HG02642 (cell line): ENCODE results near the gene LNPEP.

Experiments used
- ATAC-seq: cut with Tn5 transposase; IDR thresholded peaks from one replicate; pipeline ENCODE4 v1.9.1; 2021; ENCODE audit warnings: mild to moderate bottlenecking; ENCODE audit not compliant: unreplicated experiment, poor library complexity

Gene LNPEP

DNA sequence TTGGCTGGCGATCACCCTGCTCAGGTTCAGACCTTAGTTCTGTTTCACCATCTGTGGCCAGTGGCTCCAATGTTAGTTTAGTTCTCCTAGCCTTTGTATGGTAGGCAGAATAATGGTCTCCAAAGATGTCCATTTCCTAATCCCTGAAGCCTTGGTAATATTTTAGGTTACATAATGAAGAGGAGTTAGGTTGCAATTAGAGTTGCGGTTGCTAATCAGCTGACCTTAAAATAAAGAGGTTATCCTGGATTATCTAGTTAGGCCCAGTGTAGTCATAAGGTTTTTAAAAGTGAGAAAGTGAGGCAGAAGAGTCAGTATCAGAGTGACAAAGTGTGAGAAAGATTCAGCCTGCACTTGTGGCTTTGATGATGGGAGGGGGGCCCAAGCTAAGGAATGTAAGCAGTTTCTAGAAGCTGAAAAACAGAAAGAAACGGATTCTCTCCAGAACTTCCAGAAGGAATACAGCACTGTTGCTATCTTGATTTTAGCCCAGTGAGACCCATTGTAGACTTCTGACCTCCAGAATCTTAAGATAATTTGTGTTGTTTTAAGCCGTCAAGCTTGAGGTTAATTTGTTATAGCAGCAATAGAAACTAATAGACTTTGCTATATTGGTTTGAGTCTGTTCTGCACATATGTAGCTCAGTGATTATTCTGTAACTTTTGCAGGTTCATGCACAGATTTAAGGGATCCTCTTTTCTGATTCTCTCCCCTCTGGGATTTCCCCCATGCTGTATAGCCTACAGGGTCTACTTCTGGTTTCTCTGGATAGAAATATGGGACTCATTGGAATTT lies 21.6 kb downstream of the LNPEP start:
- peak; percentile 54 for ATAC-seq

DNA sequence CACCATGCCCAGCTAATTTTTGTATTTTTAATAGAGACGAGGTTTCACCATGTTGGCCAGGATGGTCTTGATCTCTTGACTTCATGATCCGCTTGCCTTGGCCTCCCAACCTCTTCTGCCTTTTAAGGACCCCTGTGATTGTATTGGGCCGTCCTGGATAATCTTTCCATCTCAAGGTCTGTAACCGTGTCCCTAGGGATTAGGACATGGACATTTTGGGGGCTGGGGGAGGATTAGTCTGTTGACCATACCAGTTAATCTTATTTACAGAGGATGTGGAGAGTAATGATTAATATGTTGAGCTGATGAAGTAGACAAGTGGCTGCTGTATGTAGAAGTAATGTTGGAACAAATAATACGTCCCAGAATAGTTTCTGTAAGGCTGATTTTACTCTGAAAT lies 23.1 kb downstream of the LNPEP start:
- ATAC-seq = no peak

GRCh38 chr5:96961053-96961452 lies 25.2 kb downstream of the LNPEP start:
- peak; percentile 50 for ATAC-seq

DNA sequence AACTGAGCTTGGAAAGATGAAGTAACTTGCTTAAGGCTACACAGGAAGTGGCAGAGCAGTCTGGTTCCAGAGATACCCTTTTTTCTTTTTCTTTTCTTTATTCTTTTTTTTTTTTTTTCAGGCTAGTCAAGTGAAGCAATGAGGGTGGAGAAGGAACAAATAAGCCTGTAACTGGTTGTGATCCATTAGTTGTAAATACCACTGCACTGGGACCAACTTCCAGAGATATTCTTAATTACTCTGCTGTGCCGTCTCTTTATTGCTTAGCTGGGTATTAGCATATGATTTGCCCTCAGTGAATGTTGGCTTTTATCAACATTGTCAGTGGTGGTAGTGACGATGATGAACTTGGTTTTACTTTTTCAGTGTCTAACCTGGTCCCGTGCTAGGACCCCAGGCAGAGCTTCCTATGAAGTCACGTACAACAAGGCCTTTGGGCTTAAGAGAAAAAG lies 26.7 kb downstream of the LNPEP start:
- ATAC-seq = no peak

DNA sequence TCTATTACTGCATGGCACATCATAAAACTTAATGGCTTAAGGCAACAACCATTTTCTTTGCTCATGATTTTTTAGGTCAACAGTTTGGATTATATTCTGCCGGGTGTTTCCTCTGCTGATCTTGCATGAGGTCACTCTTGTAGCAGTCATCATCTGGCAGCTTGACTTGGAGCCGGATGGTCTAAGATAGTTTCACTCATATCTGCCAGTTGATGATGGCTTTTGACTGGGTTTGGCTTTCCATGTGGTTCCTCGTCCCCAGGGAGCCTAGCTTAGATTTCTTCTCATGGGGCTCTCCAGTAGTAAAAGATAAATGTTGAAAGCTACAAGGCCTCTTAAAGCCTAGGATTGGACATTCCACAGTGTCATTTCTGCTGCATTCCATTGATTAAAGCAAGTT lies 27.4 kb downstream of the LNPEP start:
- peak; percentile 53 for ATAC-seq

GRCh38 chr5:96966801-96967200 lies 30.9 kb downstream of the LNPEP start:
- no peak for ATAC-seq

GRCh38 chr5:96967400-96967799 lies 31.5 kb downstream of the LNPEP start:
- ATAC-seq = no peak

- no peak for ATAC-seq
Observed at GRCh38 chr5:96968074-96968473, 32.2 kb downstream of the LNPEP start.

- no peak for ATAC-seq
Observed at GRCh38 chr5:96968614-96969013, 32.7 kb downstream of the LNPEP start.

GRCh38 chr5:96969366-96969765 lies 33.5 kb downstream of the LNPEP start:
- ATAC-seq = no peak

GRCh38 chr5:96972599-96973334 lies 36.9 kb downstream of the LNPEP start:
- ATAC-seq = no peak

DNA sequence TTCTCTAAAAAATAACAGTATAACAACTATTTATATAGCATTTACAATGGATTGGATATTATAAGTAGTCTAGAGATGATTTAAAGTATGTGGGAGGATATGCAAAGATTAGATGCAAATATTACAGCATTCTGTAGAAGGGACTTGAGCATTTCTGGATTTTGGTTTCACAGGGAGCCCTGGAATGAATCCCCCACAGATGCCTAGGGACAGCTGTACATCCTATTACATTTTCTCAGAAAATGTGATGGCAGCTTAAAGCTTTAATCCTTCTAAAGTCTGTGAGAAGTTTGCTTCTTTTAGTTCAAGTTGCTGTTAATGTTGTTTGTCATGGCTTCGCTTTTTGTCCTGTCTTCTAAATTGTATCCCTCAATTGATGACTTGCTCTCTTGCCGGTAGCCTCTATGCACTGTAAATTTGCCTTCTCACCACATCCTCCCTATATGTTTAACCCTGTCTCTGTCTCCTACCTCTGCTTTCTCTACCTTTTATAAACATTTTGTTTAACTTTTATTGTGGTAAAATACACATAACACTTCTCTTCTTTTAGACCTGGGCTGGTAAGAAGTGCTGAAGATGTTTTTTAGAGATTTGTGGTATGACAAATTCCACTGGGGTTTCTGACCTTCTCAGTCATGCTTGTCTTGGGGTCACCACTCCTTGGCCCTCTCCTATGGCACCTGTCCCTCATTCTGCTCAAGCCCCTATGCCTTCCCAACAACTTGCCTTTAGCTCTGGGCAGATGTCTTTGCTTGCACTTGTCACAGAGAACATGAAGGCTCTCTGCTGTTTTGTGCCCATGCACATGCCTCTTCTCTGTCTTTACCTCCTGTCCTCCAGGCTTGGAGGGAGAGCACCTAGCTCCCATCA lies 37.9 kb downstream of the LNPEP start:
- ATAC-seq = no peak

GRCh38 chr5:96975656-96976055 lies 39.8 kb downstream of the LNPEP start:
- no peak for ATAC-seq

GRCh38 chr5:96977228-96977627 lies 41.3 kb downstream of the LNPEP start:
- no peak for ATAC-seq

DNA sequence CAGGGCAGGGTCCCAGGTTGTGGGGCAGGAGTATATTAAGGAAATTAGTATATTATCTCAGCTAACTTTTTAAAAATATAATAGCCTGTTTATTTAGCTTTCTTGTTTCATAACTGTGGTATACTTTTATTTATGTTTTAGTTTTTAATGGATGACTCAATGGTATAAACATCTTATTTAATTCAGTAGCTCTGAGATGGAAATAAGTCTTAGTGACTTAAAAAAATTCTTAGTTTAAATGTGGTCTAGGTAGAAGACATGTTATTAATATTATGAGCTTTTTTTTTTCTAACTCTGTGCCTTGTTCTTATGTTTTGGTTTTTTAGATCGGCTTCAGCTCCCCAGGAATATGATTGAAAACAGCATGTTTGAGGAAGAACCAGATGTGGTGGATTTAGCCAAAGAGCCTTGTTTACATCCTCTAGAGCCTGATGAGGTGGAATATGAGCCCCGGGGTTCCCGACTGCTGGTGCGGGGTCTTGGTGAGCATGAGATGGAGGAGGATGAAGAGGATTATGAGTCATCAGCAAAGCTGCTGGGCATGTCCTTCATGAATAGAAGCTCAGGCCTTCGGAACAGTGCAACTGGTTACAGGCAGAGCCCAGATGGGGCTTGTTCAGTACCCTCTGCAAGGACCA lies 43.1 kb downstream of the LNPEP start:
- no peak for ATAC-seq

GRCh38 chr5:96984506-96985192 lies 48.8 kb downstream of the LNPEP start:
- ATAC-seq = no peak

DNA sequence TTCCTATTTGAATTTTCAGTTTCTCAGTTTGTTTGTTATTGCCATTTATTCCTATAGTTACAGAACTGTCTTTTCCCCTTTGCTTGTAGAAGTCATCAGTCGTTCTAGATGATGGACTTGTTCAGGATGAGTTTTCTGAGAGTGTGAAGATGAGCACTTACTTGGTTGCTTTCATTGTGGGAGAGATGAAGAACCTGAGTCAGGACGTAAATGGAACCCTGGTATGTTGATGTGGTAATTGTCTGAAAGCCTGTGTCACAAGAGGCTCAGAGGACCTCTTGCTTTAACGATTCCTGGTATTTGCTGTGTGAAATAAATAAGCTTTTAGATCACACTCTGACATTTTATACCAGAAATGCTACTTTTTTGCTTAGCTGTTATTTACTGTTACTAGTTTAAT lies 50.6 kb downstream of the LNPEP start:
- no peak for ATAC-seq

DNA sequence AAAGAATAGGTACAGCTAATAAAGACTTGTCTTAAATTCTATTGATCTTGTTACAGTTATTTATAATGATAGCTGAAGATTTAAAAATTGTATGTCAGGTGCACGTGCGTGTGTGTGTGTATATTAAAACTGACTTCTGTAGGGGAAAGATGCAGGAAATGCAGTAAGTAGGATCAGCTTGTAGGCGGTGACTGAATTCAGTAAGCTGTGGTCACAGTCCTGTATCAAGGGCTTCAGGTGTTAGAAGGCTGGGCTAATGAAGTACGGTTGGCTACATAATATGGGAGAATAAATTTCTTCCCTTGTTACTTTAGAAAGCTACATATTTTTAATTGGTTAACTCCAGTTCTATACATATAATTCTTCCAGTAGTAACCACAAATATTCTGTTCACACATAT lies 54.2 kb downstream of the LNPEP start:
- no peak for ATAC-seq

DNA sequence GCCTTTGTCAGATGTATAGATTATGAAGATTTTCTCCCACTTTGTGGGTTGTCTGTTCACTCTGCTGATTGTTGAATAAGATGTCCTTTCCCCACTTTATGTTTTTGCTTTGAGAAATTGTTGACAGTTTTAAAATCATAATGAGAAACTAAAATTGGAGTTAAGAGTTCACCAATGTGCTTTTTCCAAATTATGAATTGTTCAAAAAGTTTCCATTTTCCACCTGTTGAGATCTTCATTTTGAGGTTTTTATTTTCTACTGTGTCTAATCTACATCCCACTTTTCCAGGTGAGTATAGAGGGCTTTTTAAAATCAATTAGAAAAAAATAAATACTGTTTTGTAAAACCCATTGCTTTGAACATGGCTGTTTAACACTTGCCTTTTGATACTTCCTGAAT lies 55.8 kb downstream of the LNPEP start:
- no peak for ATAC-seq

DNA sequence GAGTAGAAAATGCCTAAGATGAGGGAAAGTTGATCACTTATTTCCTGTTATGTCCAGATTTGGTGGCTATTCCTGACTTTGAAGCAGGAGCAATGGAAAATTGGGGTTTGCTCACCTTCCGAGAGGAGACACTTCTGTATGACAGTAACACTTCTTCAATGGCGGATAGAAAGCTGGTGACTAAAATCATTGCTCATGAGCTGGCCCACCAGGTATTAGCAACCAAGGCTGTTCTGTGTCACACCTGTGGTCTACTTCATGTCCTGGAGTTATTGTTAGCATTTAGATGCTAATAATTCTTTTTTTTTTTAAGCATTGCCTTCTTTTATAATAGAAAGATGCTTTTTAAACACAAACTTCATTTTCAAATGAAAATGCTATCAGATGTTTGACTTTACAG lies 57.9 kb downstream of the LNPEP start:
- no peak for ATAC-seq
